OCI-LY7 (cell line): ENCODE measurements around the gene STYXL1.

Experiments
- EZH2phosphoT487 ChIP-seq: fragments of 200-600 bp; sonication (generic); IDR thresholded peaks from 2 replicates; pipeline ENCODE4 v1.6.1; 2018; ENCODE audit warnings: low read depth, borderline replicate concordance, mild to moderate bottlenecking, mixed run types, antibody characterized with exemption, low read length, moderate library complexity, mixed read lengths
- TF ChIP-seq, protein P1 (sequence below): fragments of 200-600 bp; sonication (generic); conservative IDR thresholded peaks from 2 replicates; pipeline ENCODE4 v1.5.1; 2014; ENCODE audit warnings: mild to moderate bottlenecking, antibody characterized with exemption, low read length, moderate library complexity, mixed read lengths

- TF ChIP-seq, protein P1, sequence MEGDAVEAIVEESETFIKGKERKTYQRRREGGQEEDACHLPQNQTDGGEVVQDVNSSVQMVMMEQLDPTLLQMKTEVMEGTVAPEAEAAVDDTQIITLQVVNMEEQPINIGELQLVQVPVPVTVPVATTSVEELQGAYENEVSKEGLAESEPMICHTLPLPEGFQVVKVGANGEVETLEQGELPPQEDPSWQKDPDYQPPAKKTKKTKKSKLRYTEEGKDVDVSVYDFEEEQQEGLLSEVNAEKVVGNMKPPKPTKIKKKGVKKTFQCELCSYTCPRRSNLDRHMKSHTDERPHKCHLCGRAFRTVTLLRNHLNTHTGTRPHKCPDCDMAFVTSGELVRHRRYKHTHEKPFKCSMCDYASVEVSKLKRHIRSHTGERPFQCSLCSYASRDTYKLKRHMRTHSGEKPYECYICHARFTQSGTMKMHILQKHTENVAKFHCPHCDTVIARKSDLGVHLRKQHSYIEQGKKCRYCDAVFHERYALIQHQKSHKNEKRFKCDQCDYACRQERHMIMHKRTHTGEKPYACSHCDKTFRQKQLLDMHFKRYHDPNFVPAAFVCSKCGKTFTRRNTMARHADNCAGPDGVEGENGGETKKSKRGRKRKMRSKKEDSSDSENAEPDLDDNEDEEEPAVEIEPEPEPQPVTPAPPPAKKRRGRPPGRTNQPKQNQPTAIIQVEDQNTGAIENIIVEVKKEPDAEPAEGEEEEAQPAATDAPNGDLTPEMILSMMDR = no peak
- TF ChIP-seq EZH2phosphoT487 = no peak
These were observed 10.0 kb upstream of the STYXL1 start for GRCh38 chr7:76057813-76058145.
